GM23248 (cell line): ENCODE data around the gene KLF15. TPM values are rescaled to one million over a fixed set of nuclear protein-coding genes. Genes with fewer than 3 reads are reported as not detected.

Experiments
- DNase-seq: peaks from one replicate; pipeline ENCODE4 v3.0.0-alpha.2; 2015
- H2AFZ ChIP-seq: fragments of 200-600 bp; sonication (generic); 2 replicates; pipeline ENCODE4 v1.6.1; 2016; ENCODE audit warnings: antibody characterized with exemption
- H3F3A ChIP-seq: fragments of 200-600 bp; sonication (generic); 2 replicates; pipeline ENCODE4 v1.6.1; 2016; ENCODE audit warnings: mild to moderate bottlenecking, antibody characterized with exemption, mixed run types; ENCODE audit not compliant: insufficient read depth
- H3K27ac ChIP-seq: fragments of 200-600 bp; sonication (generic); 2 replicates; pipeline ENCODE4 v1.5.1; 2016; ENCODE audit warnings: mild to moderate bottlenecking
- H3K27me3 ChIP-seq: fragments of 200-600 bp; sonication (generic); replicated peaks from 2 replicates; pipeline ENCODE4 v1.6.1; 2016; ENCODE audit warnings: mild to moderate bottlenecking; ENCODE audit not compliant: insufficient read depth
- H3K36me3 ChIP-seq: fragments of 200-600 bp; sonication (generic); 2 replicates; pipeline ENCODE4 v1.6.1; 2016; ENCODE audit warnings: low read depth, mild to moderate bottlenecking
- H3K4me1 ChIP-seq: fragments of 200-600 bp; sonication (generic); 2 replicates; pipeline ENCODE4 v1.6.1; 2016; ENCODE audit warnings: mild to moderate bottlenecking; ENCODE audit not compliant: insufficient read depth
- H3K4me2 ChIP-seq: fragments of 200-600 bp; sonication (generic); one replicate; pipeline ENCODE4 v1.6.1; 2016; ENCODE audit warnings: mild to moderate bottlenecking; ENCODE audit not compliant: unreplicated experiment
- H3K4me3 ChIP-seq: fragments of 200-600 bp; sonication (generic); 2 replicates; pipeline ENCODE4 v1.5.1; 2016; ENCODE audit warnings: mild to moderate bottlenecking
- H3K79me2 ChIP-seq: fragments of 200-600 bp; sonication (generic); 2 replicates; pipeline ENCODE4 v1.6.1; 2016; ENCODE audit warnings: mild to moderate bottlenecking; ENCODE audit not compliant: insufficient read depth
- H3K9ac ChIP-seq: fragments of 200-600 bp; sonication (generic); 2 replicates; pipeline ENCODE4 v1.6.1; 2016; ENCODE audit warnings: mild to moderate bottlenecking
- H3K9me2 ChIP-seq: fragments of 200-600 bp; sonication (generic); 2 replicates; pipeline ENCODE4 v1.6.1; 2016; ENCODE audit warnings: mixed run types, mild to moderate bottlenecking, moderate library complexity; ENCODE audit not compliant: insufficient read depth
- H3K9me3 ChIP-seq: fragments of 200-600 bp; sonication (generic); one replicate; pipeline ENCODE4 v1.6.1; 2017; ENCODE audit warnings: low read depth
- H4K20me1 ChIP-seq: fragments of 200-600 bp; sonication (generic); 2 replicates; pipeline ENCODE4 v1.6.0; 2016; ENCODE audit not compliant: insufficient read depth
- EZH2 ChIP-seq: fragments of 200-600 bp; sonication (generic); IDR thresholded peaks from 2 replicates; pipeline ENCODE4 v1.6.1; 2018; ENCODE audit warnings: antibody characterized with exemption, mild to moderate bottlenecking; ENCODE audit not compliant: insufficient read depth, poor library complexity, severe bottlenecking
- EZH2phosphoT487 ChIP-seq: fragments of 200-600 bp; sonication (generic); IDR thresholded peaks from 2 replicates; pipeline ENCODE4 v1.6.1; 2018; ENCODE audit warnings: antibody characterized with exemption, moderate library complexity, mild to moderate bottlenecking, low read depth; ENCODE audit not compliant: insufficient read depth
- WGBS, 2 experiments: methylation state at CpG; one replicate each; pipeline ENCODE4 v1.1.6; 2015 to 2017; ENCODE audit warnings: low lambda C conversion rate in 2 of 2, low coverage in 1 of 2; ENCODE audit errors: missing lambda C conversion rate in 2 of 2; 5-methylcytosine and 5-hydroxymethylcytosine counted together
- in situ Hi-C: fragments of 300-500 bp; cut with MboI; formaldehyde crosslinking; loops from 2 replicates; pipeline ENCODE4 v1.15.0; 2020
- polyA plus RNA-seq: library from polyadenylated mRNA; unstranded; fragments of >200 nt; fragmentation: Nextera tagmentation; extraction: Ambion mirVana; gene quantifications from 2 replicates; pipeline ENCODE4 v1.2.1, GENCODE V29; 2016
- total RNA-seq: library from RNA; depleted of rRNA; stranded (reverse); fragments of >200 nt; shearing (Covaris generic); gene quantifications from 2 replicates; pipeline ENCODE4 v1.2.3, GENCODE V29; 2014

KLF15 gene
- total and polyA plus RNA-seq, 2 experiments from 2014 or later = 0.14 to 0.54 TPM

GRCh38 chr3:126317029-126317996 is 39.9 kb downstream of the KLF15 start:
- no peak for DNase-seq
- in situ Hi-C loops = no loop called here
- Histone ChIP-seq H3K9me2 (no peaks in the 10 kb centered on the region), H3K27ac (no peak overlapping the region), H3K36me3 (no peaks in the 10 kb centered on the region), H4K20me1 (no peaks in the 10 kb centered on the region), H3K79me2 (no peaks in the 10 kb centered on the region), H2AFZ (no peak overlapping the region), H3K4me2 (no peak overlapping the region), H3F3A (no peaks in the 10 kb centered on the region), H3K4me1 (no peaks in the 10 kb centered on the region), H3K27me3 (peaks cover 5% of the 10 kb centered on the region; the same call in 1 of the 2 replicates), H3K9ac (no peak overlapping the region), H3K4me3 (no peak overlapping the region), H3K9me3 (no peaks in the 10 kb centered on the region)
- 84 to 92% methylated on average over 14 of the region's 14 CpGs for WGBS, 2 experiments
- TF ChIP-seq EZH2phosphoT487 (no peak), EZH2 (no peak)

GRCh38 chr3:126316501-126316939 is 40.7 kb downstream of the KLF15 start:
- Histone ChIP-seq H3K27ac (no peak overlapping the region), H3K79me2 (no peaks in the 10 kb centered on the region), H3K9me3 (no peaks in the 10 kb centered on the region), H3K4me3 (no peak overlapping the region), H3K9me2 (no peaks in the 10 kb centered on the region), H3K4me2 (no peak overlapping the region), H3K4me1 (no peaks in the 10 kb centered on the region), H3K27me3 (peaks cover 5% of the 10 kb centered on the region; the same call in 1 of the 2 replicates), H3K9ac (no peak overlapping the region), H2AFZ (no peak overlapping the region), H3K36me3 (no peaks in the 10 kb centered on the region), H4K20me1 (no peaks in the 10 kb centered on the region), H3F3A (no peaks in the 10 kb centered on the region)
- no peak for DNase-seq
- 57 to 63% methylated on average over 8 of the region's 8 CpGs for WGBS, 2 experiments
- TF ChIP-seq EZH2 (no peak), EZH2phosphoT487 (no peak)
- in situ Hi-C loops = no loop called here

- 54 to 60% methylated on average over 6 to 12 of the region's 12 CpGs for WGBS, 2 experiments
- H3K79me2 ChIP-seq = no peaks in the 10 kb centered on the region
- H3K9me3 ChIP-seq = no peaks in the 10 kb centered on the region
- H2AFZ ChIP-seq = no peak overlapping the region
- no peak for DNase-seq
- no peak overlapping the region for H3K9ac ChIP-seq
- no peaks in the 10 kb centered on the region for H3K36me3 ChIP-seq
- no peaks in the 10 kb centered on the region for H3K4me1 ChIP-seq
- H3K27ac ChIP-seq = no peak overlapping the region
- no peaks in the 10 kb centered on the region for H3K9me2 ChIP-seq
- in situ Hi-C loops = no loop called here
- H3K27me3 ChIP-seq = peaks cover 5% of the 10 kb centered on the region; the same call in 1 of the 2 replicates
- no peak for TF ChIP-seq EZH2
- no peak for TF ChIP-seq EZH2phosphoT487
- no peak overlapping the region for H3K4me3 ChIP-seq
- H4K20me1 ChIP-seq = no peaks in the 10 kb centered on the region
- no peak overlapping the region for H3K4me2 ChIP-seq
- H3F3A ChIP-seq = no peaks in the 10 kb centered on the region
Measured at GRCh38 chr3:126316031-126316461, 41.2 kb downstream of the KLF15 start.

GRCh38 chr3:126314790-126315658 is 42.2 kb downstream of the KLF15 start:
- TF ChIP-seq EZH2 (no peak), EZH2phosphoT487 (no peak)
- in situ Hi-C loops = no loop called here
- Histone ChIP-seq H3K79me2 (no peaks in the 10 kb centered on the region), H3K9me3 (no peaks in the 10 kb centered on the region), H3K36me3 (no peaks in the 10 kb centered on the region), H3K9me2 (no peaks in the 10 kb centered on the region), H3K27me3 (peaks cover 5% of the 10 kb centered on the region; the same call in 1 of the 2 replicates), H4K20me1 (no peaks in the 10 kb centered on the region), H3K4me3 (no peak overlapping the region), H3K9ac (no peak overlapping the region), H3K27ac (no peak overlapping the region), H2AFZ (no peak overlapping the region), H3K4me2 (no peak overlapping the region), H3K4me1 (no peaks in the 10 kb centered on the region), H3F3A (no peaks in the 10 kb centered on the region)
- no peak for DNase-seq
- WGBS, 2 experiments = 49 to 54% methylated on average over 11 of the region's 11 CpGs
